Upper lobe of left lung (tissue), 6 donors: ENCODE data around the gene THAP5. TPM values are rescaled to one million over a fixed set of nuclear protein-coding genes. Genes with fewer than 3 reads are reported as not detected.

Experiments used
- ATAC-seq, 2 donors: fragments of 200-7000 bp; cut with Tn5 transposase; one replicate each; pipeline ENCODE4 v1.9.1; 2022; ENCODE audit warnings: mild to moderate bottlenecking in 2 of 2, moderate library complexity in 2 of 2; ENCODE audit not compliant: low FRiP score in 2 of 2
- DNase-seq, 2 donors: peaks; one replicate each; pipeline ENCODE4 v3.0.0-alpha.2; 2019 to 2020
- H3K27ac ChIP-seq, 4 donors: fragments of 200-600 bp; sonication (generic); one replicate each; pipeline ENCODE4 v1.5.1; 2016 to 2019
- H3K27me3 ChIP-seq, 4 donors: fragments of 200-600 bp; sonication (generic); one replicate each; pipeline ENCODE4 v1.5.1; 2017 to 2019
- H3K36me3 ChIP-seq, 4 donors: fragments of 200-600 bp; sonication (generic); one replicate each; pipeline ENCODE4 v1.5.1; 2016 to 2019
- H3K4me1 ChIP-seq, 4 donors: fragments of 200-600 bp; sonication (generic); one replicate each; pipeline ENCODE4 v1.5.1; 2018 to 2019
- H3K4me3 ChIP-seq, 4 donors: fragments of 200-600 bp; sonication (generic); one replicate each; pipeline ENCODE4 v1.5.1; 2017 to 2019; ENCODE audit warnings: mild to moderate bottlenecking in 2 of 4, moderate library complexity in 1 of 4
- H3K9me3 ChIP-seq, 4 donors: fragments of 200-600 bp; sonication (generic); one replicate each; pipeline ENCODE4 v1.5.1; 2018 to 2019
- CTCF ChIP-seq, 6 experiments: fragments of 450-650 bp in 4 of 6; fragments of 200-600 bp in 2 of 6; sonication (generic) in 2 of 6; IDR thresholded peaks; one replicate each; pipeline ENCODE4 v1.5.1; 2016 to 2019; ENCODE audit warnings: antibody characterized with exemption in 6 of 6
- EP300 ChIP-seq, 4 donors: sonication (generic); formaldehyde crosslinking; IDR thresholded peaks; one replicate each; pipeline ENCODE4 v1.5.1; 2017; ENCODE audit warnings: antibody characterized with exemption in 4 of 4, control low read depth in 2 of 4
- POLR2A ChIP-seq, 4 donors: fragments of 450-650 bp; IDR thresholded peaks; one replicate each; pipeline ENCODE4 v1.5.1; 2016 to 2017; ENCODE audit warnings: antibody characterized with exemption in 4 of 4, mild to moderate bottlenecking in 2 of 4
- POLR2AphosphoS5 ChIP-seq, 2 donors: sonication (generic); formaldehyde crosslinking; IDR thresholded peaks; one replicate each; pipeline ENCODE4 v1.5.1; 2017; ENCODE audit warnings: antibody characterized with exemption in 2 of 2
- WGBS, 2 donors: methylation state at CpG; one replicate each; pipeline ENCODE4 v1.1.5; 2017 to 2018; 5-methylcytosine and 5-hydroxymethylcytosine counted together
- total RNA-seq, 6 donors: library from RNA; depleted of rRNA in 4 of 6; stranded (reverse); fragments of >200 nt in 4 of 6; gene quantifications; one replicate each; pipeline versions ENCODE4 v1.1.0 to v1.2.1, GENCODE V29; 2016 to 2021
- donor health status: DM: no; HTN: no; CAD: no; lungs with moderate emphysema.
- donor health status: DM: no; HTN: yes; CAD: no; lungs with severe emphysema.

Gene THAP5
- total RNA-seq, 6 donors from 2014 or later: 8.2 to 32.9 (median 19.8) TPM

GRCh38 chr7:108537229-108537628 is 32.3 kb downstream of the THAP5 start:
- Histone ChIP-seq H3K4me3 (no peak overlapping the region), H3K27ac (no peak overlapping the region)
- WGBS, 2 donors: 72 to 85% methylated on average over 2 of the region's 2 CpGs

GRCh38 chr7:108535744-108536143 is 33.8 kb downstream of the THAP5 start:
- DNase-seq (no peak), ATAC-seq (no peak)
- no peaks in the 10 kb centered on the region for H3K4me1 ChIP-seq
- no peaks in the 10 kb centered on the region for H3K36me3 ChIP-seq
- no peaks in the 10 kb centered on the region for H3K27me3 ChIP-seq
- H3K4me3 ChIP-seq: no peak overlapping the region
- 34 to 38% methylated on average over 1 of the region's 1 CpG for WGBS, 2 donors
- H3K27ac ChIP-seq: no peak overlapping the region
- TF ChIP-seq POLR2A (IDR thresholded peaks at IDR 0.05): no peak
- no peak for TF ChIP-seq POLR2AphosphoS5 (IDR thresholded peaks at IDR 0.05)
- TF ChIP-seq EP300 (IDR thresholded peaks at IDR 0.05): no peak
- TF ChIP-seq CTCF (IDR thresholded peaks at IDR 0.05): no peak
- no peaks in the 10 kb centered on the region for H3K9me3 ChIP-seq

More at GRCh38 chr7:108537229-108537628, 32.3 kb downstream of the THAP5 start:
- ATAC-seq (no peak), DNase-seq (no peak)
- H3K4me1 ChIP-seq: no peaks in the 10 kb centered on the region
- H3K27me3 ChIP-seq: no peaks in the 10 kb centered on the region
- H3K36me3 ChIP-seq: no peaks in the 10 kb centered on the region
- TF ChIP-seq POLR2A (IDR thresholded peaks at IDR 0.05): no peak
- no peak for TF ChIP-seq EP300 (IDR thresholded peaks at IDR 0.05)
- TF ChIP-seq POLR2AphosphoS5 (IDR thresholded peaks at IDR 0.05): no peak
- no peak for TF ChIP-seq CTCF (IDR thresholded peaks at IDR 0.05)
- H3K9me3 ChIP-seq: no peaks in the 10 kb centered on the region

GRCh38 chr7:108535257-108535656 is 34.2 kb downstream of the THAP5 start:
- TF ChIP-seq CTCF (IDR thresholded peaks at IDR 0.05): no peak
- no peak for TF ChIP-seq POLR2A (IDR thresholded peaks at IDR 0.05)
- no peak for TF ChIP-seq POLR2AphosphoS5 (IDR thresholded peaks at IDR 0.05)
- no peak for TF ChIP-seq EP300 (IDR thresholded peaks at IDR 0.05)
- no peak overlapping the region for H3K27ac ChIP-seq
- H3K4me3 ChIP-seq: no peak overlapping the region
- no peaks in the 10 kb centered on the region for H3K4me1 ChIP-seq
- H3K36me3 ChIP-seq: no peaks in the 10 kb centered on the region
- WGBS, 2 donors: 68 to 72% methylated on average over 5 of the region's 5 CpGs
- no peak for DNase-seq
- H3K27me3 ChIP-seq: no peaks in the 10 kb centered on the region
- ATAC-seq: no peak
- no peaks in the 10 kb centered on the region for H3K9me3 ChIP-seq

GRCh38 chr7:108533712-108534111 is 35.8 kb downstream of the THAP5 start:
- no peaks in the 10 kb centered on the region for H3K4me1 ChIP-seq
- no peak for ATAC-seq

More at GRCh38 chr7:108533712-108534111, 35.8 kb downstream of the THAP5 start:
- WGBS, 2 donors: 94 to 97% methylated on average over 3 of the region's 3 CpGs
- no peak overlapping the region for H3K27ac ChIP-seq
- H3K27me3 ChIP-seq: no peaks in the 10 kb centered on the region
- no peak for TF ChIP-seq POLR2A (IDR thresholded peaks at IDR 0.05)
- no peak for TF ChIP-seq CTCF (IDR thresholded peaks at IDR 0.05)
- no peak for TF ChIP-seq EP300 (IDR thresholded peaks at IDR 0.05)
- TF ChIP-seq POLR2AphosphoS5 (IDR thresholded peaks at IDR 0.05): no peak
- no peaks in the 10 kb centered on the region for H3K36me3 ChIP-seq
- no peaks in the 10 kb centered on the region for H3K9me3 ChIP-seq
- DNase-seq: no peak
- H3K4me3 ChIP-seq: no peak overlapping the region
